ENCODE measurements around the gene EIF2B1. TPM values are rescaled to one million over a fixed set of nuclear protein-coding genes. Genes with fewer than 3 reads are reported as not detected.
A peak's percentile ranks its signal among the peaks of the same experiment; 100 is the strongest.

The EIF2B1 gene
- total and polyA plus RNA-seq, 2 donors from 2014 or later: 25.0 to 48.0 TPM

DNA sequence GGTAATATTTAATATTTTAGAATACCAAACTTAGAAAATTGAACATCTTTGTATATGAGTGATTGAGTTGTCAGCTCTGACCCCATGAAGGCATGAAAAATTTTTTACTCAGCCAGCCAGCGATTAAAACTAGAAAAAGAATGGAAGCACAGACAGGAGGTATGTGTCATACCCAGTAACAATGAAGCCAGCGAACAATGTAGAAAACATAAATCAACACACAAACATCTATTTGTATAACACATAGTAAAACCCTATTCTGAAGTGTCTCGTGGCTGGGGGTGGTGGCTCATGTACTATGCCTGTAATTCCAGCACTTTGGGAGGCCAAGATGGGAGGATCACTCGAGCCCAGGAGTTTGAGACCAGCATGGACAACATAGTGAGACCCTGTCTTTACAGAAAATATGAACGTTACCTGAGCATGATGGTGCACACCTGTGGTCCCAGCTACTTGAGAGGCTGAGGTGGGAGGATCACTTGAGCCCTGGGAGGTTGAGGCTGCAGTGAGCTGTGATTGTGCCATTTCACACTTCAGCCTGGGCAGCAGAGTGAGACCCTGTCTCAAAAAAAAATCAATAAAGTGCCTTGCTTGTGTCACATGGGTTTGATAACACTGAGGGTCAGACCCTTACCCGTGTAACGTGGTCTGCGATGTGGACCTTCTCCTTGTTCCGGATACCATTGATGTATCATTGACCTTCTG lies 43.3 kb upstream of the EIF2B1 start:
- Histone ChIP-seq H3K27me3 (ENCODE audit: control insufficient read depth, insufficient read depth, low read length) (no peaks in the 10 kb centered on the region), H3K27ac (ENCODE audit: low read depth in 2 of 2, low read length in 2 of 2) (no peak overlapping the region), H3K36me3 (ENCODE audit: control insufficient read depth in 2 of 3, insufficient read depth in 3 of 3, low read length in 3 of 3) (peaks cover 7 to 17% (median 11%) of the 10 kb centered on the region in 3 donors), H3K4me1 (ENCODE audit: control insufficient read depth in 2 of 3, insufficient read depth in 2 of 3, low read depth in 1 of 3, low read length in 3 of 3) (peaks cover 0 to 5% (median 0%) of the 10 kb centered on the region in 3 donors), H3K9ac (ENCODE audit: low read length in 3 of 3) (no peak overlapping the region), H3K9me3 (ENCODE audit: control insufficient read depth in 2 of 3, insufficient read depth in 1 of 3, low read length in 3 of 3) (no peaks in the 10 kb centered on the region), H3K4me3 (ENCODE audit: low read length in 3 of 3) (no peak overlapping the region)
- TF ChIP-seq, protein P1, sequence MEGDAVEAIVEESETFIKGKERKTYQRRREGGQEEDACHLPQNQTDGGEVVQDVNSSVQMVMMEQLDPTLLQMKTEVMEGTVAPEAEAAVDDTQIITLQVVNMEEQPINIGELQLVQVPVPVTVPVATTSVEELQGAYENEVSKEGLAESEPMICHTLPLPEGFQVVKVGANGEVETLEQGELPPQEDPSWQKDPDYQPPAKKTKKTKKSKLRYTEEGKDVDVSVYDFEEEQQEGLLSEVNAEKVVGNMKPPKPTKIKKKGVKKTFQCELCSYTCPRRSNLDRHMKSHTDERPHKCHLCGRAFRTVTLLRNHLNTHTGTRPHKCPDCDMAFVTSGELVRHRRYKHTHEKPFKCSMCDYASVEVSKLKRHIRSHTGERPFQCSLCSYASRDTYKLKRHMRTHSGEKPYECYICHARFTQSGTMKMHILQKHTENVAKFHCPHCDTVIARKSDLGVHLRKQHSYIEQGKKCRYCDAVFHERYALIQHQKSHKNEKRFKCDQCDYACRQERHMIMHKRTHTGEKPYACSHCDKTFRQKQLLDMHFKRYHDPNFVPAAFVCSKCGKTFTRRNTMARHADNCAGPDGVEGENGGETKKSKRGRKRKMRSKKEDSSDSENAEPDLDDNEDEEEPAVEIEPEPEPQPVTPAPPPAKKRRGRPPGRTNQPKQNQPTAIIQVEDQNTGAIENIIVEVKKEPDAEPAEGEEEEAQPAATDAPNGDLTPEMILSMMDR (IDR thresholded peaks at IDR 0.05; ENCODE audit: borderline replicate concordance, extremely low read depth, insufficient read depth): no peak
- intact Hi-C loops (cut with DNase I): no loop called here
- no peak for DNase-seq
- no peak for FAIRE-seq

DNA sequence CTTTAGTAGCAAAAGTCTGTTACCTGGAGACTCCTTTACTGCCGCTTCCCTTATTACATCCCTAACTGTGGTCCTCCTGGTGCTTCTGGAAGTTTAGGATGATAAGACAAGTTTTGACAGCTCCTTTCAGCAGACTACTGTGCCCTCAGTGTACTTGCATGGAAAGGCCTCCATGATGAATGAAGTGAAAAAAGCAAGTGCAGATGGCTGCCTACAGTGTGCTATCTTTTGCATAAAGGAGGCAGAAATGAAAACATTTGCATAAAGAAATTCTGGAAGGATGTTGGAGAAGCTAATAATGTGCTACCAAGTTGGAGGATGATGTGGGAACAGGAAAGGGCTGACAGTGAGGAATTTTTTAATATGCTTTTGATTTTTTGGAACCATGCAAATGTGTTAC lies 42.0 kb upstream of the EIF2B1 start:
- H3K4me1 ChIP-seq (ENCODE audit: control insufficient read depth in 2 of 3, insufficient read depth in 2 of 3, low read depth in 1 of 3, low read length in 3 of 3): peaks cover 0 to 11% (median 0%) of the 10 kb centered on the region in 3 donors
- no peaks in the 10 kb centered on the region for H3K27me3 ChIP-seq (ENCODE audit: control insufficient read depth, insufficient read depth, low read length)
- H3K4me3 ChIP-seq (ENCODE audit: low read length in 3 of 3): no peak overlapping the region
- DNase-seq (no peak), FAIRE-seq (no peak)
- H3K27ac ChIP-seq (ENCODE audit: low read depth in 2 of 2, low read length in 2 of 2): no peak overlapping the region
- TF ChIP-seq, protein P1 (IDR thresholded peaks at IDR 0.05; ENCODE audit: borderline replicate concordance, extremely low read depth, insufficient read depth): no peak
- intact Hi-C loops (cut with DNase I): no loop called here
- peaks cover 7 to 11% (median 7%) of the 10 kb centered on the region in 3 donors for H3K36me3 ChIP-seq (ENCODE audit: control insufficient read depth in 2 of 3, insufficient read depth in 3 of 3, low read length in 3 of 3)
- no peaks in the 10 kb centered on the region for H3K9me3 ChIP-seq (ENCODE audit: control insufficient read depth in 2 of 3, insufficient read depth in 1 of 3, low read length in 3 of 3)
- H3K9ac ChIP-seq (ENCODE audit: low read length in 3 of 3): no peak overlapping the region

GRCh38 chr12:123671876-123672275 lies 38.4 kb upstream of the EIF2B1 start:
- intact Hi-C loops (cut with DNase I): no loop called here
- H3K9me3 ChIP-seq (ENCODE audit: control insufficient read depth in 2 of 3, insufficient read depth in 1 of 3, low read length in 3 of 3): no peaks in the 10 kb centered on the region
- FAIRE-seq (no peak), DNase-seq (peak in 1 of 5 donors; percentile 8)
- H3K4me1 ChIP-seq (ENCODE audit: control insufficient read depth in 2 of 3, insufficient read depth in 2 of 3, low read depth in 1 of 3, low read length in 3 of 3): peaks cover 0 to 11% (median 0%) of the 10 kb centered on the region in 3 donors
- H3K4me3 ChIP-seq (ENCODE audit: low read length in 3 of 3): peak overlapping the region; percentile 87 to 95 (median 92)
- H3K9ac ChIP-seq (ENCODE audit: low read length in 3 of 3): peak overlapping the region; percentile 1 to 78 (median 66)
- TF ChIP-seq, protein P1 (IDR thresholded peaks at IDR 0.05; ENCODE audit: borderline replicate concordance, extremely low read depth, insufficient read depth): no peak
- H3K36me3 ChIP-seq (ENCODE audit: control insufficient read depth in 2 of 3, insufficient read depth in 3 of 3, low read length in 3 of 3): peaks cover 4 to 7% (median 7%) of the 10 kb centered on the region in 3 donors
- no peaks in the 10 kb centered on the region for H3K27me3 ChIP-seq (ENCODE audit: control insufficient read depth, insufficient read depth, low read length)
- H3K27ac ChIP-seq (ENCODE audit: low read depth in 2 of 2, low read length in 2 of 2): no peak overlapping the region

Data from kidney (tissue), 14 donors.